BE2C (cell line): ENCODE results near the gene STUB1.
"Not testable (repeated sequence)": the region's sequence is repeated elsewhere in the genome, so short reads cannot be mapped to it uniquely, and the experiment has no call there.

ENCODE experiments used
- DNase-seq: peaks from one replicate; pipeline ENCODE4 v3.0.0-alpha.2; 2020
- H3K27me3 ChIP-seq: fragments of 250-450 bp; sonication (Bioruptor Pico); 2 replicates; pipeline ENCODE4 v1.5.1; 2020; ENCODE audit warnings: mild to moderate bottlenecking
- H3K36me3 ChIP-seq: fragments of 250-450 bp; sonication (Bioruptor Pico); 2 replicates; pipeline ENCODE4 v1.5.1; 2020; ENCODE audit warnings: mild to moderate bottlenecking
- H3K4me1 ChIP-seq: fragments of 250-450 bp; sonication (Bioruptor Pico); 2 replicates; pipeline ENCODE4 v1.5.1; 2020
- H3K4me3 ChIP-seq: 2 replicates; pipeline ENCODE4 v1.5.1; 2011; ENCODE audit warnings: low read depth, low read length
- H3K9me3 ChIP-seq: fragments of 250-450 bp; sonication (Bioruptor Pico); 2 replicates; pipeline ENCODE4 v1.5.1; 2020
- TF ChIP-seq, protein P1 (sequence below): IDR thresholded peaks from 2 replicates; pipeline ENCODE4 v1.5.1; 2012; ENCODE audit warnings: mild to moderate bottlenecking, low read depth, low read length

The STUB1 gene

DNA sequence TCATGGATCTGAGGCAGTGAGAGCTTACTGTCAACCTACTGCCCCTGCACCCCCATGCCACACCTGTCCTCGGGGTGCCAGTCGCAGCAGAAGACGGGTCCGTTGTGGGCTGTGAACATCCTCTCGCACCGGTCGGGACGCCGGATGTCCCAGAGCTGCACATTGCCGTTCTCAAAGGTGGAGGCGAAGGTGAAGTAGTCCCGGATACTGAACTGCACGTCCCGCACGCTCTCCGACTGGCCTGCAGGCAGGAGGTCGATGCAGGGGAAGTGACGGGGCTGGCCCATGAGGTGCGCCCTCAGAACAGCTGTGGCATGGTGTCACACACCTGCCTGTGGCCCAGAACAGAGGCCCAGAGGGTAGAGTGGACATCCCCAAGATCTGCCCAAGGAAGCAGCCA, 7.3 kb downstream of the STUB1 start:
- H3K4me1 ChIP-seq, result 0 out of 2 replicates have a peak, but pooled peaks cover 5% of the 10 kb centered on the region
- H3K9me3 ChIP-seq, result no peaks in the 10 kb centered on the region
- peaks cover 35% of the 10 kb centered on the region for H3K36me3 ChIP-seq
- no peak overlapping the region for H3K4me3 ChIP-seq
- DNase-seq, result no peak
- TF ChIP-seq, protein P1, sequence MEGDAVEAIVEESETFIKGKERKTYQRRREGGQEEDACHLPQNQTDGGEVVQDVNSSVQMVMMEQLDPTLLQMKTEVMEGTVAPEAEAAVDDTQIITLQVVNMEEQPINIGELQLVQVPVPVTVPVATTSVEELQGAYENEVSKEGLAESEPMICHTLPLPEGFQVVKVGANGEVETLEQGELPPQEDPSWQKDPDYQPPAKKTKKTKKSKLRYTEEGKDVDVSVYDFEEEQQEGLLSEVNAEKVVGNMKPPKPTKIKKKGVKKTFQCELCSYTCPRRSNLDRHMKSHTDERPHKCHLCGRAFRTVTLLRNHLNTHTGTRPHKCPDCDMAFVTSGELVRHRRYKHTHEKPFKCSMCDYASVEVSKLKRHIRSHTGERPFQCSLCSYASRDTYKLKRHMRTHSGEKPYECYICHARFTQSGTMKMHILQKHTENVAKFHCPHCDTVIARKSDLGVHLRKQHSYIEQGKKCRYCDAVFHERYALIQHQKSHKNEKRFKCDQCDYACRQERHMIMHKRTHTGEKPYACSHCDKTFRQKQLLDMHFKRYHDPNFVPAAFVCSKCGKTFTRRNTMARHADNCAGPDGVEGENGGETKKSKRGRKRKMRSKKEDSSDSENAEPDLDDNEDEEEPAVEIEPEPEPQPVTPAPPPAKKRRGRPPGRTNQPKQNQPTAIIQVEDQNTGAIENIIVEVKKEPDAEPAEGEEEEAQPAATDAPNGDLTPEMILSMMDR, result no peak
- H3K27me3 ChIP-seq, result no peaks in the 10 kb centered on the region

DNA sequence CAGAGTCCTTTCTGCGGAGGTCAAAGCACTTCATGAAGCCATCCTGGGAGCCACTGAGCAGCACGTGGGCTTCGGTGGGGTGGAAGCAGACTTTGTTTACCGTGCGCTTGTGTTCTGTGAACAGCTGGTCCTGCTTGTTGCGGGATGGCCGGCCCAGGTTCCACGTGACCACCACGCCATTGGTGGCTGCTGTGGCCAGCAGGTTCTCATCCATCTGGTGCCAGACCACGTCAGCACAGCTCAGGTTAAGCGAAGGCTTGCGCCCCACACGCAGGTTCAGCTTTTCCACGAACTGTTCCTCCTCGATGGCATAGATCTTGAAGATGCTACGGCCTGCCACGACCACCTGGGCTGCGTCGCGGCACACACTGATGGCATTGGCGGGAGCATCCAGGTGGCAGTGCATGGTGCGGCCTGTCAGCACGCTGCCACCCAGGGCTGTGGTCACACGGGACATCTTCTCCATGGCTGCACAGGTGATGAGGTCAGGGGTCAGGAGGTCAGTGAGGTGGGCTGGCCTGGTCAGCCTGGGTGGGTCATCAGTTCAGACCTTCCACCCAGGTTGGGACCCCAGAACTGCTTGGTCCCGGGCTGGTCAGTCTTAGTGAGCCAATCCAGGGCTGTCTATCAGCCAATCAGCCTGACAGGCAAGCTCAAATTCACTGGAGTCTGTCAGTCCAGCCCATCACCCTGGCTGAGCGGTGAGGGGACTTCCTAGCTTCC, 9.1 kb downstream of the STUB1 start:
- 0 out of 2 replicates have a peak, but pooled peaks cover 5% of the 10 kb centered on the region for H3K4me1 ChIP-seq
- H3K4me3 ChIP-seq, result peak overlapping the region; percentile 97
- TF ChIP-seq, protein P1, result no peak
- DNase-seq, result no peak
- no peaks in the 10 kb centered on the region for H3K27me3 ChIP-seq
- peaks cover 23% of the 10 kb centered on the region for H3K36me3 ChIP-seq
- H3K9me3 ChIP-seq, result no peaks in the 10 kb centered on the region

DNA sequence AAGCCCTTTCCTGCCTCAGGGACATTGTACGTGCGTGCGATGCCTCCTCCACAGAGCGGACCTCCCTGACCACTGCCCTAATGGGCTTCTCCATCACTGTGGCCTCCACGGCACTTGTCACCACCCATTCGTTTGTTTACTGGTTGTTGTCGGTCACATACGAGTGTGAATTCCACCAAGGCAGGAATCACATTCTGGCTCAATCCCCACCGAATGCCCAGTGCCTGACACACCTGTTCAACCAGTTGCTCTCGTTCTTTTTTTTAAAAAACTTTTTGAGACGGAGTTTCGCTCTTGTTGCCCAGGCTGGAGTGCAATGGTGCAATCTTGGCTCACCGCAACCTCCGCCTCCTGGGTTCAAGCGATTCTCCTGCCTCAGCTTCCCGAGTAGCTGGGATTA, 11.0 kb downstream of the STUB1 start:
- H3K9me3 ChIP-seq, DNase-seq, H3K4me1 ChIP-seq, H3K4me3 ChIP-seq, H3K27me3 ChIP-seq: not testable (repeated sequence)
- H3K36me3 ChIP-seq, result peaks cover 16% of the 10 kb centered on the region

DNA sequence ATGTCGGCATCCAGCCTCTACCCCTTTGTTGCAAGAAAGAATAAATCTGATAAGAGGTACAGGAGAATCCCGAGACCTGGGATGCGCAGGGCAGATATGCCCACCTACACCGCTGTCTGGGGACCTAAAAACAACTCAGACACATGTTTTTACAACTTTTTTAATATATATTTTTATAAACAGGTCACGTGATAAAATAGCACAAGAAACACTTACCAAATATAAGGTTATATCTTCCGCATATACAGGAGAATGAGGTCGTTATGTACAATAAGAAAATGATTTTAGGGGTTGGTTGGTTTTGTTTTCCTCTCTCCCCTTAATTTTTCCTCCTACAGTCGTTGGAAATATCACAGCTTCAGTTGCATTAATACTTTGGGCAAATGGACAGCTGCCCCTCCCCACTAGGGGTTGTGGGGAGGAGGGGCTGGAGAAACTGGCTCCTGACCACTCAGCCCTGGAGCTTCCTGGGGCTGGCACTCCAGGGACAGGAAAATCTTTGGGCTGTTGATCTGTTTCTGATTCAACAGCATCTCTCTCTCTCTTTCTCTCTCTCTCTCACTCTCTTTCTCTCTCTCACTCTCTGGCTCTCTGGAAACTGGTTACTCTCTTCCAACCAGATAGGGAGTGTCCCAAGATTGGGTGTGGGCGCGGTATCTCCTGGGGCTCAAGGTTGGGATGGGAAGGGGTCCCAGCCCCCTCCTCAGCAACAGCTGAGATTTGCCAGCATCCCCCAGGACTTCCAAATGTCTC, 12.3 kb downstream of the STUB1 start:
- no peaks in the 10 kb centered on the region for H3K4me1 ChIP-seq
- DNase-seq, result no peak
- peaks cover 6% of the 10 kb centered on the region for H3K36me3 ChIP-seq
- H3K27me3 ChIP-seq, result no peaks in the 10 kb centered on the region
- H3K4me3 ChIP-seq, result no peak overlapping the region
- TF ChIP-seq, protein P1, result no peak
- H3K9me3 ChIP-seq, result no peaks in the 10 kb centered on the region

DNA sequence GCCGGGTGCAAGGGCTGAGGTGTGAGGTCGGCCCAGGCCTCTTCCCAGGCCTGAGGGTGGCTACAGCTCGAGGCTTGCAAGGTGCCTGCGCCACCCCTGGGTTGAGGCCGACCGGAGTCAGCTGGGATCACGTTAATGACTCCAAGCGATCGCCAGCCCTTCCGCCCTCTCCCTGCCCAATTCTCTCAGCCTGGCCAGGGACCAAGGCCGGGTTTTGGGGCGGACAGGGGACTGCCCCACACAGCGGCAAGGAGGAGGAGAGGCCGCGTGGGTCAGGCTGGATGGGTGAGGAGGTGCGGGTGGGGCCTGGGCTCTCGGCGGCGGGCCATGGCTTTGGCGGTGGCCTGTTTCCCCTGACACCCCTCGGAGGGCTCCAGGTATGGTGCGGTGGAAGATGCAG, 13.2 kb downstream of the STUB1 start:
- H3K4me3 ChIP-seq, result no peak overlapping the region
- H3K9me3 ChIP-seq, result no peaks in the 10 kb centered on the region
- TF ChIP-seq, protein P1, result no peak
- DNase-seq, result no peak
- H3K27me3 ChIP-seq, result no peaks in the 10 kb centered on the region
- H3K4me1 ChIP-seq, result no peaks in the 10 kb centered on the region
- peaks cover 9% of the 10 kb centered on the region for H3K36me3 ChIP-seq

DNA sequence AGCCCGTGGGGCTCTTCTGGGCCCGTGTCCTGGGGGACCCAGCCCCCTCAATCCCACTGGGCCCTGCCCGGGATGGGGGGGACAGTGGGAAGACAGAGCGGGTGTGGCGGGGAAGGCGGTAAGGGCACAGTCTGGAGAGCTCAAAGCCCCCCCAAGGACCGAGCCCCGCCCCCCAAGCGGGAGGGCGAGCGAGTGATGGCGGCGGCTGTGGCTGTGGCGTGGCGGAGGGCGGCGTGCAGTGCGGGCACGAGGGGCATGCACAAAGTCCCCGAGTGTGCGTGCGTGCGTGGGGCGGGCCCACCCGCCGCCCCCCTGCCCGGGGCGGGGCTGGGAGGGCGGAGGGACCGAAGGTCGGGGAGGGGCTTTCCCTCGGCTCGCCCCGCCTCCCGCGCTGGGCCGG, 13.6 kb downstream of the STUB1 start:
- H3K4me3 ChIP-seq, result no peak overlapping the region
- DNase-seq, result no peak
- TF ChIP-seq, protein P1, result no peak
- H3K36me3 ChIP-seq, result peaks cover 9% of the 10 kb centered on the region
- H3K9me3 ChIP-seq, result no peaks in the 10 kb centered on the region
- H3K4me1 ChIP-seq, result no peaks in the 10 kb centered on the region
- H3K27me3 ChIP-seq, result no peaks in the 10 kb centered on the region
